Smooth muscle cell (in vitro differentiated cells): Measurements from ENCODE around the gene SLC6A3. TPM values are rescaled to one million over a fixed set of nuclear protein-coding genes. Genes with fewer than 3 reads are reported as not detected.
A peak's percentile ranks its signal among the peaks of the same experiment; 100 is the strongest.

Source experiments
- DNase-seq: peaks from one replicate; lab custom pipeline; 2025; ENCODE audit not compliant: unreplicated experiment; lab: John Stamatoyannopoulos, UW
- H2AFZ ChIP-seq: fragments of 200-600 bp; sonication (generic); 2 replicates; pipeline ENCODE4 v1.6.0; 2016; ENCODE audit warnings: antibody characterized with exemption, low read depth, mild to moderate bottlenecking
- H3F3A ChIP-seq: fragments of 200-600 bp; sonication (generic); 2 replicates; pipeline ENCODE4 v1.6.0; 2017; ENCODE audit warnings: antibody characterized with exemption, low read depth
- H3K27ac ChIP-seq: fragments of 200-600 bp; sonication (generic); 2 replicates; pipeline ENCODE4 v1.5.1; 2016; ENCODE audit warnings: low read depth, mild to moderate bottlenecking
- H3K27me3 ChIP-seq: fragments of 200-600 bp; sonication (generic); 2 replicates; pipeline ENCODE4 v1.6.1; 2016; ENCODE audit warnings: low read depth, mild to moderate bottlenecking
- H3K36me3 ChIP-seq: fragments of 200-600 bp; sonication (generic); 2 replicates; pipeline ENCODE4 v1.5.1; 2016; ENCODE audit warnings: low read depth
- H3K4me1 ChIP-seq: fragments of 200-600 bp; sonication (generic); 2 replicates; pipeline ENCODE4 v1.5.1; 2016; ENCODE audit warnings: low read depth
- H3K4me2 ChIP-seq: fragments of 200-600 bp; sonication (generic); 2 replicates; pipeline ENCODE4 v1.6.0; 2016; ENCODE audit warnings: mild to moderate bottlenecking
- H3K4me3 ChIP-seq: fragments of 200-600 bp; sonication (generic); 2 replicates; pipeline ENCODE4 v1.5.1; 2016; ENCODE audit warnings: mild to moderate bottlenecking
- H3K79me2 ChIP-seq: fragments of 200-600 bp; sonication (generic); 2 replicates; pipeline ENCODE4 v1.6.0; 2016; ENCODE audit warnings: low read depth, mild to moderate bottlenecking
- H3K9ac ChIP-seq: fragments of 200-600 bp; sonication (generic); 2 replicates; pipeline ENCODE4 v1.6.0; 2016; ENCODE audit warnings: low read depth
- H3K9me3 ChIP-seq: fragments of 200-600 bp; sonication (generic); replicated peaks from 2 replicates; pipeline ENCODE4 v1.5.1; 2016; ENCODE audit warnings: low read depth
- H4K20me1 ChIP-seq: fragments of 200-600 bp; sonication (generic); 2 replicates; pipeline ENCODE4 v1.6.0; 2016; ENCODE audit warnings: low read depth
- WGBS: methylation state at CpG from one replicate; pipeline ENCODE4 v1.1.7; 2016; ENCODE audit warnings: low lambda C conversion rate; 5-methylcytosine and 5-hydroxymethylcytosine counted together
- polyA plus RNA-seq: library from polyadenylated mRNA; unstranded; fragments of >200 nt; fragmentation: Nextera tagmentation; extraction: Ambion mirVana; gene quantifications from 2 replicates; pipeline ENCODE4 v1.2.1, GENCODE V29; 2016
- total RNA-seq: library from RNA; depleted of rRNA; stranded (reverse); fragments of >200 nt; gene quantifications from 2 replicates; pipeline ENCODE4 v1.2.3, GENCODE V29; 2014
- TF ChIP-seq, protein P1 (sequence below): fragments of 200-600 bp; sonication (generic); IDR thresholded peaks from 2 replicates; pipeline ENCODE4 v1.5.1; 2017; ENCODE audit warnings: borderline replicate concordance, mild to moderate bottlenecking, antibody characterized with exemption; ENCODE audit not compliant: insufficient read depth, poor library complexity, severe bottlenecking

The SLC6A3 gene
- total and polyA plus RNA-seq, 2 experiments from 2014 or later, result not detected

GRCh38 chr5:1470762-1471211 lies 25.5 kb upstream of the SLC6A3 start:
- H3K9me3 ChIP-seq, result no peaks in the 10 kb centered on the region
- WGBS, result 91% methylated on average over 18 of the region's 18 CpGs
- no peaks in the 10 kb centered on the region for H3K36me3 ChIP-seq
- no peaks in the 10 kb centered on the region for H3K79me2 ChIP-seq
- no peaks in the 10 kb centered on the region for H3K4me1 ChIP-seq
- TF ChIP-seq, protein P1, sequence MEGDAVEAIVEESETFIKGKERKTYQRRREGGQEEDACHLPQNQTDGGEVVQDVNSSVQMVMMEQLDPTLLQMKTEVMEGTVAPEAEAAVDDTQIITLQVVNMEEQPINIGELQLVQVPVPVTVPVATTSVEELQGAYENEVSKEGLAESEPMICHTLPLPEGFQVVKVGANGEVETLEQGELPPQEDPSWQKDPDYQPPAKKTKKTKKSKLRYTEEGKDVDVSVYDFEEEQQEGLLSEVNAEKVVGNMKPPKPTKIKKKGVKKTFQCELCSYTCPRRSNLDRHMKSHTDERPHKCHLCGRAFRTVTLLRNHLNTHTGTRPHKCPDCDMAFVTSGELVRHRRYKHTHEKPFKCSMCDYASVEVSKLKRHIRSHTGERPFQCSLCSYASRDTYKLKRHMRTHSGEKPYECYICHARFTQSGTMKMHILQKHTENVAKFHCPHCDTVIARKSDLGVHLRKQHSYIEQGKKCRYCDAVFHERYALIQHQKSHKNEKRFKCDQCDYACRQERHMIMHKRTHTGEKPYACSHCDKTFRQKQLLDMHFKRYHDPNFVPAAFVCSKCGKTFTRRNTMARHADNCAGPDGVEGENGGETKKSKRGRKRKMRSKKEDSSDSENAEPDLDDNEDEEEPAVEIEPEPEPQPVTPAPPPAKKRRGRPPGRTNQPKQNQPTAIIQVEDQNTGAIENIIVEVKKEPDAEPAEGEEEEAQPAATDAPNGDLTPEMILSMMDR, result no peak
- no peak overlapping the region for H3K4me3 ChIP-seq
- no peak for DNase-seq
- H3K4me2 ChIP-seq, result no peak overlapping the region
- H2AFZ ChIP-seq, result no peak overlapping the region
- no peak overlapping the region for H3K9ac ChIP-seq
- no peaks in the 10 kb centered on the region for H3F3A ChIP-seq
- no peaks in the 10 kb centered on the region for H4K20me1 ChIP-seq
- H3K27ac ChIP-seq, result no peak overlapping the region
- no peaks in the 10 kb centered on the region for H3K27me3 ChIP-seq

- Histone ChIP-seq H3K4me1 (no peaks in the 10 kb centered on the region), H4K20me1 (no peaks in the 10 kb centered on the region), H3K9me3 (no peaks in the 10 kb centered on the region), H3K27me3 (no peaks in the 10 kb centered on the region), H3K9ac (no peak overlapping the region), H3K4me2 (no peak overlapping the region), H3K27ac (no peak overlapping the region), H3F3A (no peaks in the 10 kb centered on the region), H3K36me3 (no peaks in the 10 kb centered on the region), H2AFZ (no peak overlapping the region), H3K4me3 (no peak overlapping the region), H3K79me2 (no peaks in the 10 kb centered on the region)
- DNase-seq, result no peak
- TF ChIP-seq, protein P1, result no peak
- 96% methylated on average over 28 of the region's 28 CpGs for WGBS
These were observed 23.6 kb upstream of the SLC6A3 start for GRCh38 chr5:1468629-1469527.

DNA sequence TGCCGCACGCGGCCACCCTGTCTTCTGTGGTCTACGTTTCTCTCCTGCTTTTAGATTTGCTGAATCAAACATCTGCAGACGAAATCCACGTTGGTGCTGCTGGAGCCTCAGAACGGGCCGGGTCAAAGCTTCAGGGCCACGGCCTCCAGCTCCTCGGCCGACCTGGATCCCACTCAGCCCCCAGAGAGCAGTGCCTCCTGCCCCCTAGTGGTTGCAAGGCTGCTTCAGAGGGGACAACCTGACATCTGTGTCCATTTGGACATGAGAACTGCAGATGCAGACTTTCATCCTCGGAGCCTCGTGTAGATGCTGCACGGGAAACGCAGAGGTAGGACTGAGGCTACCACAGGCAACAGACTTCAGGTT lies 23.0 kb upstream of the SLC6A3 start:
- Histone ChIP-seq H3K4me2 (no peak overlapping the region), H3K9ac (no peak overlapping the region), H2AFZ (no peak overlapping the region), H3K27ac (no peak overlapping the region), H3K27me3 (no peaks in the 10 kb centered on the region), H3K36me3 (no peaks in the 10 kb centered on the region), H4K20me1 (no peaks in the 10 kb centered on the region), H3K4me1 (no peaks in the 10 kb centered on the region), H3F3A (no peaks in the 10 kb centered on the region), H3K79me2 (no peaks in the 10 kb centered on the region), H3K9me3 (no peaks in the 10 kb centered on the region), H3K4me3 (no peak overlapping the region)
- no peak for DNase-seq
- WGBS, result 92% methylated on average over 15 of the region's 15 CpGs
- TF ChIP-seq, protein P1, result peak; percentile 33
